Measurements from ENCODE around the gene FBP2.

DNA sequence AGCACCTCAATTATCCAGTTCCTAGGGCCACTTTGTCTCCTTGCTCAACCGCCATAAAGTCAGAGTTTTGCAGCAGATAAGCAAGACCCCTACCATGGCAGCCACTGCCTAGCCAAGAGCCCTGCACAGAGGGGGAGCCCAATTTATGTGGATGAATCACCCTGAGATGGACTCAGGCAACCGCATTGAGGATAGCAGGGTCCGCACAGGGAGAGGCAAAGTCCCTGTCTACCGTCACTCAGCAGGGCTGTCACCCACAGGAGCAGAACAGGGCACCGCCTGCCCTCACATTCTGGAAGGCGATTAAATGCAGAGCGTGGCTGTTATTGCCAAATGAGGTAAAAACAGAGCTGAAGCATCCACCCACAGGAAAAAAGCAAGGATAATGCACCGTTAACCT, 1.7 kb downstream of the FBP2 start:
- TF ChIP-seq, protein P1, sequence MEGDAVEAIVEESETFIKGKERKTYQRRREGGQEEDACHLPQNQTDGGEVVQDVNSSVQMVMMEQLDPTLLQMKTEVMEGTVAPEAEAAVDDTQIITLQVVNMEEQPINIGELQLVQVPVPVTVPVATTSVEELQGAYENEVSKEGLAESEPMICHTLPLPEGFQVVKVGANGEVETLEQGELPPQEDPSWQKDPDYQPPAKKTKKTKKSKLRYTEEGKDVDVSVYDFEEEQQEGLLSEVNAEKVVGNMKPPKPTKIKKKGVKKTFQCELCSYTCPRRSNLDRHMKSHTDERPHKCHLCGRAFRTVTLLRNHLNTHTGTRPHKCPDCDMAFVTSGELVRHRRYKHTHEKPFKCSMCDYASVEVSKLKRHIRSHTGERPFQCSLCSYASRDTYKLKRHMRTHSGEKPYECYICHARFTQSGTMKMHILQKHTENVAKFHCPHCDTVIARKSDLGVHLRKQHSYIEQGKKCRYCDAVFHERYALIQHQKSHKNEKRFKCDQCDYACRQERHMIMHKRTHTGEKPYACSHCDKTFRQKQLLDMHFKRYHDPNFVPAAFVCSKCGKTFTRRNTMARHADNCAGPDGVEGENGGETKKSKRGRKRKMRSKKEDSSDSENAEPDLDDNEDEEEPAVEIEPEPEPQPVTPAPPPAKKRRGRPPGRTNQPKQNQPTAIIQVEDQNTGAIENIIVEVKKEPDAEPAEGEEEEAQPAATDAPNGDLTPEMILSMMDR (IDR thresholded peaks at IDR 0.05): no peak
- TF ChIP-seq SMAD4 (CRISPR knock-in tag; IDR thresholded peaks at IDR 0.05) (no peak), OVOL2 (CRISPR knock-in tag; IDR thresholded peaks at IDR 0.05; ENCODE audit: borderline replicate concordance) (no peak), TEAD4 (CRISPR knock-in tag; IDR thresholded peaks at IDR 0.05) (no peak), NR3C1 (CRISPR knock-in tag; conservative IDR thresholded peaks at IDR 0.05; ENCODE audit: low read depth) (no peak), TCF7 (CRISPR knock-in tag; IDR thresholded peaks at IDR 0.05; ENCODE audit: low read depth) (no peak)
- TF ChIP-seq, protein P2, sequence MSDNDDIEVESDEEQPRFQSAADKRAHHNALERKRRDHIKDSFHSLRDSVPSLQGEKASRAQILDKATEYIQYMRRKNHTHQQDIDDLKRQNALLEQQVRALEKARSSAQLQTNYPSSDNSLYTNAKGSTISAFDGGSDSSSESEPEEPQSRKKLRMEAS (CRISPR knock-in tag; IDR thresholded peaks at IDR 0.05): no peak
- TF ChIP-seq, protein P3, sequence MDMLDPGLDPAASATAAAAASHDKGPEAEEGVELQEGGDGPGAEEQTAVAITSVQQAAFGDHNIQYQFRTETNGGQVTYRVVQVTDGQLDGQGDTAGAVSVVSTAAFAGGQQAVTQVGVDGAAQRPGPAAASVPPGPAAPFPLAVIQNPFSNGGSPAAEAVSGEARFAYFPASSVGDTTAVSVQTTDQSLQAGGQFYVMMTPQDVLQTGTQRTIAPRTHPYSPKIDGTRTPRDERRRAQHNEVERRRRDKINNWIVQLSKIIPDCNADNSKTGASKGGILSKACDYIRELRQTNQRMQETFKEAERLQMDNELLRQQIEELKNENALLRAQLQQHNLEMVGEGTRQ (CRISPR knock-in tag; IDR thresholded peaks at IDR 0.05): no peak
- TF ChIP-seq, protein P4, sequence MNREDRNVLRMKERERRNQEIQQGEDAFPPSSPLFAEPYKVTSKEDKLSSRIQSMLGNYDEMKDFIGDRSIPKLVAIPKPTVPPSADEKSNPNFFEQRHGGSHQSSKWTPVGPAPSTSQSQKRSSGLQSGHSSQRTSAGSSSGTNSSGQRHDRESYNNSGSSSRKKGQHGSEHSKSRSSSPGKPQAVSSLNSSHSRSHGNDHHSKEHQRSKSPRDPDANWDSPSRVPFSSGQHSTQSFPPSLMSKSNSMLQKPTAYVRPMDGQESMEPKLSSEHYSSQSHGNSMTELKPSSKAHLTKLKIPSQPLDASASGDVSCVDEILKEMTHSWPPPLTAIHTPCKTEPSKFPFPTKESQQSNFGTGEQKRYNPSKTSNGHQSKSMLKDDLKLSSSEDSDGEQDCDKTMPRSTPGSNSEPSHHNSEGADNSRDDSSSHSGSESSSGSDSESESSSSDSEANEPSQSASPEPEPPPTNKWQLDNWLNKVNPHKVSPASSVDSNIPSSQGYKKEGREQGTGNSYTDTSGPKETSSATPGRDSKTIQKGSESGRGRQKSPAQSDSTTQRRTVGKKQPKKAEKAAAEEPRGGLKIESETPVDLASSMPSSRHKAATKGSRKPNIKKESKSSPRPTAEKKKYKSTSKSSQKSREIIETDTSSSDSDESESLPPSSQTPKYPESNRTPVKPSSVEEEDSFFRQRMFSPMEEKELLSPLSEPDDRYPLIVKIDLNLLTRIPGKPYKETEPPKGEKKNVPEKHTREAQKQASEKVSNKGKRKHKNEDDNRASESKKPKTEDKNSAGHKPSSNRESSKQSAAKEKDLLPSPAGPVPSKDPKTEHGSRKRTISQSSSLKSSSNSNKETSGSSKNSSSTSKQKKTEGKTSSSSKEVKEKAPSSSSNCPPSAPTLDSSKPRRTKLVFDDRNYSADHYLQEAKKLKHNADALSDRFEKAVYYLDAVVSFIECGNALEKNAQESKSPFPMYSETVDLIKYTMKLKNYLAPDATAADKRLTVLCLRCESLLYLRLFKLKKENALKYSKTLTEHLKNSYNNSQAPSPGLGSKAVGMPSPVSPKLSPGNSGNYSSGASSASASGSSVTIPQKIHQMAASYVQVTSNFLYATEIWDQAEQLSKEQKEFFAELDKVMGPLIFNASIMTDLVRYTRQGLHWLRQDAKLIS (CRISPR knock-in tag; IDR thresholded peaks at IDR 0.05; ENCODE audit: borderline replicate concordance): no peak
- TF ChIP-seq, protein P5, sequence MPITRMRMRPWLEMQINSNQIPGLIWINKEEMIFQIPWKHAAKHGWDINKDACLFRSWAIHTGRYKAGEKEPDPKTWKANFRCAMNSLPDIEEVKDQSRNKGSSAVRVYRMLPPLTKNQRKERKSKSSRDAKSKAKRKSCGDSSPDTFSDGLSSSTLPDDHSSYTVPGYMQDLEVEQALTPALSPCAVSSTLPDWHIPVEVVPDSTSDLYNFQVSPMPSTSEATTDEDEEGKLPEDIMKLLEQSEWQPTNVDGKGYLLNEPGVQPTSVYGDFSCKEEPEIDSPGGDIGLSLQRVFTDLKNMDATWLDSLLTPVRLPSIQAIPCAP (CRISPR knock-in tag; IDR thresholded peaks at IDR 0.05): no peak
- TF ChIP-seq, protein P6, sequence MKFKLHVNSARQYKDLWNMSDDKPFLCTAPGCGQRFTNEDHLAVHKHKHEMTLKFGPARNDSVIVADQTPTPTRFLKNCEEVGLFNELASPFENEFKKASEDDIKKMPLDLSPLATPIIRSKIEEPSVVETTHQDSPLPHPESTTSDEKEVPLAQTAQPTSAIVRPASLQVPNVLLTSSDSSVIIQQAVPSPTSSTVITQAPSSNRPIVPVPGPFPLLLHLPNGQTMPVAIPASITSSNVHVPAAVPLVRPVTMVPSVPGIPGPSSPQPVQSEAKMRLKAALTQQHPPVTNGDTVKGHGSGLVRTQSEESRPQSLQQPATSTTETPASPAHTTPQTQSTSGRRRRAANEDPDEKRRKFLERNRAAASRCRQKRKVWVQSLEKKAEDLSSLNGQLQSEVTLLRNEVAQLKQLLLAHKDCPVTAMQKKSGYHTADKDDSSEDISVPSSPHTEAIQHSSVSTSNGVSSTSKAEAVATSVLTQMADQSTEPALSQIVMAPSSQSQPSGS (CRISPR knock-in tag; IDR thresholded peaks at IDR 0.05; ENCODE audit: borderline replicate concordance, low read depth): no peak
- TF ChIP-seq, protein P7, sequence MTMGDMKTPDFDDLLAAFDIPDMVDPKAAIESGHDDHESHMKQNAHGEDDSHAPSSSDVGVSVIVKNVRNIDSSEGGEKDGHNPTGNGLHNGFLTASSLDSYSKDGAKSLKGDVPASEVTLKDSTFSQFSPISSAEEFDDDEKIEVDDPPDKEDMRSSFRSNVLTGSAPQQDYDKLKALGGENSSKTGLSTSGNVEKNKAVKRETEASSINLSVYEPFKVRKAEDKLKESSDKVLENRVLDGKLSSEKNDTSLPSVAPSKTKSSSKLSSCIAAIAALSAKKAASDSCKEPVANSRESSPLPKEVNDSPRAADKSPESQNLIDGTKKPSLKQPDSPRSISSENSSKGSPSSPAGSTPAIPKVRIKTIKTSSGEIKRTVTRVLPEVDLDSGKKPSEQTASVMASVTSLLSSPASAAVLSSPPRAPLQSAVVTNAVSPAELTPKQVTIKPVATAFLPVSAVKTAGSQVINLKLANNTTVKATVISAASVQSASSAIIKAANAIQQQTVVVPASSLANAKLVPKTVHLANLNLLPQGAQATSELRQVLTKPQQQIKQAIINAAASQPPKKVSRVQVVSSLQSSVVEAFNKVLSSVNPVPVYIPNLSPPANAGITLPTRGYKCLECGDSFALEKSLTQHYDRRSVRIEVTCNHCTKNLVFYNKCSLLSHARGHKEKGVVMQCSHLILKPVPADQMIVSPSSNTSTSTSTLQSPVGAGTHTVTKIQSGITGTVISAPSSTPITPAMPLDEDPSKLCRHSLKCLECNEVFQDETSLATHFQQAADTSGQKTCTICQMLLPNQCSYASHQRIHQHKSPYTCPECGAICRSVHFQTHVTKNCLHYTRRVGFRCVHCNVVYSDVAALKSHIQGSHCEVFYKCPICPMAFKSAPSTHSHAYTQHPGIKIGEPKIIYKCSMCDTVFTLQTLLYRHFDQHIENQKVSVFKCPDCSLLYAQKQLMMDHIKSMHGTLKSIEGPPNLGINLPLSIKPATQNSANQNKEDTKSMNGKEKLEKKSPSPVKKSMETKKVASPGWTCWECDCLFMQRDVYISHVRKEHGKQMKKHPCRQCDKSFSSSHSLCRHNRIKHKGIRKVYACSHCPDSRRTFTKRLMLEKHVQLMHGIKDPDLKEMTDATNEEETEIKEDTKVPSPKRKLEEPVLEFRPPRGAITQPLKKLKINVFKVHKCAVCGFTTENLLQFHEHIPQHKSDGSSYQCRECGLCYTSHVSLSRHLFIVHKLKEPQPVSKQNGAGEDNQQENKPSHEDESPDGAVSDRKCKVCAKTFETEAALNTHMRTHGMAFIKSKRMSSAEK (CRISPR knock-in tag; IDR thresholded peaks at IDR 0.05; ENCODE audit: borderline replicate concordance): no peak
- TF ChIP-seq, protein P8, sequence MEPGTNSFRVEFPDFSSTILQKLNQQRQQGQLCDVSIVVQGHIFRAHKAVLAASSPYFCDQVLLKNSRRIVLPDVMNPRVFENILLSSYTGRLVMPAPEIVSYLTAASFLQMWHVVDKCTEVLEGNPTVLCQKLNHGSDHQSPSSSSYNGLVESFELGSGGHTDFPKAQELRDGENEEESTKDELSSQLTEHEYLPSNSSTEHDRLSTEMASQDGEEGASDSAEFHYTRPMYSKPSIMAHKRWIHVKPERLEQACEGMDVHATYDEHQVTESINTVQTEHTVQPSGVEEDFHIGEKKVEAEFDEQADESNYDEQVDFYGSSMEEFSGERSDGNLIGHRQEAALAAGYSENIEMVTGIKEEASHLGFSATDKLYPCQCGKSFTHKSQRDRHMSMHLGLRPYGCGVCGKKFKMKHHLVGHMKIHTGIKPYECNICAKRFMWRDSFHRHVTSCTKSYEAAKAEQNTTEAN (CRISPR knock-in tag; IDR thresholded peaks at IDR 0.05): no peak

Measured in WTC11 (cell line).